ENCODE measurements around the gene IL4I1.
A peak's percentile ranks its signal among the peaks of the same experiment; 100 is the strongest.

Gene IL4I1

DNA sequence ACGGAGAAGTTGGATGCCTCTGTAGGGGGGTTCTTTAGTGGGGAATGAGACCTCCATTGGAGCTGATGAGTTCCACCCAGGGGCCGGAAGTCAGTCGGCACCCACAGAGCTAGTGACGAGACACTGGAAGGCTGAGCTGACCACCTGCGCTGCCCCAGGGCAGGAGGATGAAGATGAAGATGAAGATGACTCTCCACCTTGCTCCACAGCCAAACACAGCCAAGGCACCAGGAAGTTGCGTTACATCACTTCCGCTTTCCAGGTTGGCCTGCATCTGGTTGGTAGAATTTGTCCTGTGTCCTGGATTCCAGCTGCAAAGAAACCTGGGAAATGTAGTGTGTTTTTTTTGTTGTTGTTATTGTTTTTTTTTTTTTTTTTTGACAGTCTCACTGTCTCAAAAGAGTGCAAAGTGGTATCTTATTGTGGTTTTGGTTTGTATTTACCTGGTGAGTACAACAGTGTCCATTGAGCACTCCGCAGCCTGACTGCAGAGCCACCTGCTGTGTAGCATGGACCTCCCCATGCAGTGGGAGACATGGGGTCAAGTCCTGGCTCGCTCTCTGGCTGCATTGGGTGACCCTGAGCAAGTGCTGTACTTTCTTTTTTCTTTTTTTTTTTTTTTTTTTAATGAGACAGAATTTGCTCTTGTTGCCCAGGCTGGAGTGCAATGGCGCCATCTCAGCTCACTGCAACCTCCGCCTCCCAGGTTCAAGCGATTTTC lies 17.3 kb downstream of the IL4I1 start:
- DNase-seq (ENCODE audit: low read depth), result no peak

- DNase-seq (ENCODE audit: low read depth), result no peak
These were observed 18.0 kb downstream of the IL4I1 start for GRCh38 chr19:49878744-49879070.

GRCh38 chr19:49877879-49878743 lies 18.6 kb downstream of the IL4I1 start:
- peak; percentile 96 for DNase-seq (ENCODE audit: low read depth)

- peak; percentile 100 for DNase-seq (ENCODE audit: low read depth)
These were observed 19.4 kb downstream of the IL4I1 start, which contains the start of the genes AKT1S1 and TBC1D17 for GRCh38 chr19:49877020-49877878. Gene AKT1S1 (minus strand): TSS chr19:49877355. CDS start chr19:49873295, 4,060 bp downstream. Gene TBC1D17 (plus strand): TSS chr19:49877702. CDS start chr19:49877724, 22 bp downstream.

GRCh38 chr19:49876422-49877019 lies 20.2 kb downstream of the IL4I1 start:
- peak; percentile 98 for DNase-seq (ENCODE audit: low read depth)

GRCh38 chr19:49875857-49876421 lies 20.7 kb downstream of the IL4I1 start:
- no peak for DNase-seq (ENCODE audit: low read depth)

DNA sequence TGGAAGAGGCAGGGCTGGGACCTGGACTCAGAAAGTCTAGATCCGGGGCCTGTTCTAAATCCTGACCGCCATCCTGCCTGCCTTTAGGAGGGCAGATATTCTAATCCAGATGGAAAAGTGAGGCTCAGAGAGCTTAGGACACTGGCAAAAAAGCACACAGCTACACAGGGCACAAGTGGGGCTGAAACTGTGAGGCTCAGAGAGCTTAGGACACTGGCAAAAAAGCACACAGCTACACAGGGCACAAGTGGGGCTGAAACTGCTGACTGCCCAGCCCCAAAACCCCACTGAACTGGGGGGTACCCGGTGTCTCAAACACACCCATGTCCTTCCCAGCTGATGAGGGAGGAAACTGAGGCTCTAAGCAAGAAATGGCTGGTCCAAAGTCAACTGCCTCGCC lies 21.5 kb downstream of the IL4I1 start:
- no peak for DNase-seq (ENCODE audit: low read depth)

GRCh38 chr19:49874503-49875157 lies 22.1 kb downstream of the IL4I1 start:
- no peak for DNase-seq (ENCODE audit: low read depth)

DNA sequence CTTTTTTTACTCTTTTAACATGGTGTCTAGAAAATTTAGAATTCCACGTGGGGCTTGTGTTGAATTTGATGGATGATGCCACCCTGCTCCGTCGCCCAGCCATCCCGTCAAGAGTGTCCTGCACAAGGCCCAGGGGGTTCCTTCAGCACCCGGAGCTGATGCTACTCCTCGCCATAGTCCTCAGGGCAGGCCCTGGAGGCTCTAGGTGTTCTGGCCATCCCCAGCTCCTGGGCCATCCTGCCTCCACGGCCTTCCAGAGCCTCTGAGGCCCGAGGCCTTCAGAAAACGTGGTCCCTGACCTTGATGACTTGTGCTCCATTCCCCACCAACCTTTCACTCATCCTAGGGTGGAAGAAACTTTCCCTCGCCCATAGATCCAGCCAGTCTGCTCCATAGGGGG lies 22.9 kb downstream of the IL4I1 start:
- DNase-seq (ENCODE audit: low read depth), result no peak

DNA sequence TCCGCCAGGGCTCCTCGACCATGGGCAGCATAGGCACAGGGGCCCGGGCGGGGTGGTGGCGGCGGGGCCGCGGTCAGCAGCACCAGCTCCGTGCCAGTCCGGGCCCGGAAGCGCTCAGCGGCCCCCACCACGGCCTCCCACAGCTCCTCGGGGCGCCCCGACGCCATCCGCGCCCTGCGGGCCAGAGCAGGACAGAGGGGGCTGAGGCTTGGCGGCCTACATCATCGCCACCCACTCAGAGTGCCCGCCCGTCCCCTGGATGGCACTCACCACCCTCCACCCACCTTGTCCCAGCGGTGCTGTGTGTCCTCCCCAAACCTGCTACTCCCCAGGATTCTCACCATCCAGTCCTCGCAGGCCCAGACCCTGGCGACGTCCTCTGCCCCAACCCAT lies 23.6 kb downstream of the IL4I1 start:
- no peak for DNase-seq (ENCODE audit: low read depth)

DNA sequence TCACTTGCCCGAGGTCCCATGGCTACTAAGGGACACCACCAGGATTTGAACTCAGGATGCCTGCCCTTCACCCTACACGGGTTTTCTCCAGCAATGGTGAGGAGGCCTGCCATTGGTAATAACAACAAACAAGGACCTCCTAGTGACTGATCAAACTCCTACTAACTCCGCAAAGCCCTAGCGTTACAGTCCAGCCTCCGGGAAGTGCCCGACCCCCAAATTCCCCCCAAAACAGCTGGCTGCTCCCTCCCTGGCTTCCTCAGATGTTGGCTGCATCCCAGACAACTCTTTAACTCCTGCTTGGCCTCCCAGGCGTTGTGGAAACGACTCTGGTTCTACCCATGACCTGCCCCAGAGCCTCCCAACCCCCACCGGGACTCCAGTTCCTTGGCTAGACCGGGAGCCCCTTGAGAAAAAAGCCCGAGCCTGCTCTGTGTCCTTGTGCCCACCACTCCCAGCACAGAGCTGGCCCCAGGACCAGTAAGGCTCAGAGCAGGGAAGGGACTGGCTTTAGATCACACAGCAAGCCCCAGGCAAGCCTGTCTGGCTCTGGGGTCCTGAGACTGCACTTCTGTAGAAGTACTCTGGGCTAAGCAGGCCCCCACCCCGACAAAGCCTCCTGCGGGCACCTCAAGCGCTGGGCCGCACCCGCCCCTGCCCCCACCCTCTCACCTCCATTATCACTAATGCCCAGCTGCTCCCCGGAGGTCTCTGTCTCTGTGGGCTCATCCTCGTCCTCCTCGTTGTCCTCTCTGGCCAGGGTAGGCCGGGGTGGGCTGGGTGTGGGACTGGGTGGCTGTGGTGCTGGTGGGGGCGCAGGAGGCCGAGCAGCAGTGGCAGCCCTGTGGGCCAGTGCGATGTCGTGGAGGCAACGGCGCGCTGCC lies 24.2 kb downstream of the IL4I1 start:
- DNase-seq (ENCODE audit: low read depth), result no peak

GRCh38 chr19:49871349-49871985 lies 25.2 kb downstream of the IL4I1 start:
- no peak for DNase-seq (ENCODE audit: low read depth)

DNA sequence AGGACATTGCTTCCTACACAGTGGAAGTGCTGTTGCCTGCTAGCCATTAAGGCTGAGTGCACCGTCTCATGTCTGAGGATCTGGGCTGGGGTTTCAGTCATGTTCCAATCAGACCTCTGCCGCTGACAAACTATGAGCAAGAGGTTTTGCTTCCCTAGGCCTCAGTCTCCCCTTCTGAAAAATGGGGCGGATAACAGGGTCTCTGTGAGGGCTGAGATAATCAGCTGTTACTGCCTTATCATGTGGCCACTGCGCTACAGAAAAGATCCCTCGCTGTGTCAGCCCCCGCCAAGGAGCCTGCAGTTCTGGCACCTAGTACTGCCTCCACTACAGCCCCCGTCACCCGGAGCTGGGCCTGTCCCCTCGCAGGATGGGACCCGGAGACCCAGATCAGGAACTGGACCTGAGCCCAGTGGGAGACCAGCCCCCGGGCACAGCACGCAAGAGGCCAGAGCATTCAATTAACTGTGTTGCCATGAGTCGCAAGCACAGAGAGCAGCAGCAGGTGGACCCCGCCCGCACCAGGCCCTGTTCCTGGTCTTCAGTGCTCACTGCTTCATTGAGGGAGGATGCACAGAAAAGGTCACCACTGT lies 26.3 kb downstream of the IL4I1 start:
- DNase-seq (ENCODE audit: low read depth), result no peak

DNA sequence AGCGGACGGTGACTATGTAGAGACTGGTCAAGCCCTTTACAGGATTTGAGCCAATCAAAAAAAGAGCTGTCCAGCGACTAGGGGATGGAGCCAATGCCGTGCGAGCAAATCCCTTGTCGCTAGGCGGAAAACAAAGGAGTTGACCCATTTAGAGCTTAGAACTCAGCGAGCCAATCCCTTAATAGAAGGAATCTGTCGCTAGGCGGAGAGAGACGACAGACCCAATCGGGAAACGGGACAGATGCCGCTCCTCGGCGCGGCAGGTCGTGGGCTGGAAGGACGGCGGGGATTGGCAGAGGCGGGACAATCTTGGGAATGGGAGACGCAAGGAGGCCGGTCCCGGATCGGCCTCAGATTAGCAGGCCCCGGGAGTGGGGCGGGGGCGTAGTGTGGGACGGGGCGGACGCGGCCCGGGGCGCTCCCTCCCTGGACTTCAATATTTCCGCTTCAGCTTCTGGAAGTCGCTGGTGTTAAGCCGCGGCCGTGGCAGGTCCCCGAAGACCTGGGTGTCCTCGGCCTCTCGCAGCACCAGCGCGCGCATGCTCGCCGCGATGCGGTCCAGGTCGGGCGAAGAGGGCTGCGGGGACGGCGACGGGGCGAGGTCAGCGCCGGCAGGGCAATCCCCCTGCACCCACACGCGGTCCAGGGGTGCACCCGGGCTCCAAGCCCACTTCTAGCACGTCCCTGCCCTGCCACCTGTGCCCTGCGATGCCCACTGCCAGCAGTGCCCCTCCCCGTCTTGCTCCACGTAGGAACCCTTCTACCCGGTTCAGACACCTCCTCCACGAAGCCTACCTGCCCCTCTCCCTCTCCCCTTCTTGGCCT lies 27.0 kb downstream of the IL4I1 start:
- DNase-seq (ENCODE audit: low read depth), result peak; percentile 100

- DNase-seq (ENCODE audit: low read depth), result no peak
These were observed 27.6 kb downstream of the IL4I1 start for GRCh38 chr19:49869009-49869483.

- DNase-seq (ENCODE audit: low read depth), result peak; percentile 75
These were observed 29.5 kb downstream of the IL4I1 start, which contains the start of gene PNKP for GRCh38 chr19:49866933-49867782. Gene PNKP (minus strand): TSS chr19:49867576. CDS start chr19:49867204, 372 bp downstream.

GRCh38 chr19:49864890-49865289 lies 31.8 kb downstream of the IL4I1 start:
- DNase-seq (ENCODE audit: low read depth), result no peak
